ENCODE data around the gene CST6. TPM values are rescaled to one million over a fixed set of nuclear protein-coding genes. Genes with fewer than 3 reads are reported as not detected.

Gene CST6
- total and polyA plus RNA-seq, 2 experiments from 2014 or later = 4.2 to 8.3 TPM

DNA sequence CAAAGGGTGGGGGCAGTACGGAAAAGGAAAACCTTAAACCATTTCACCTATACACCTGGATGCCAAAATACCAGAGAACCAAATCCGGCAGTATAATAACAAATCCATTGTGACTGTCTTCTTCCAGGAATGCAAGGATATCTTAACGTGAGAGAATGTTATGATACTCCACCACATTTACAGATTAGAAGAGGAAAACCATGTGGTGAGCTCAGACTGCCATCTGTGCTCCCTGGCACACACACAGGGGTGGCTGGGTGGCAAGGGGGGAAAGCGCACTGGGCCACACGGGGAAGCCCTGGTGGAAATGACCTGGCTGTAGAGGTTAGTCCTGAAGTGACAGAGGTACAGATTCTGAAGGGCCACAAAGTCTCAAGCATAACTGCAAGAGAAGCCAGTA, 19.8 kb upstream of the CST6 start (continued):
- TF ChIP-seq, protein P1, sequence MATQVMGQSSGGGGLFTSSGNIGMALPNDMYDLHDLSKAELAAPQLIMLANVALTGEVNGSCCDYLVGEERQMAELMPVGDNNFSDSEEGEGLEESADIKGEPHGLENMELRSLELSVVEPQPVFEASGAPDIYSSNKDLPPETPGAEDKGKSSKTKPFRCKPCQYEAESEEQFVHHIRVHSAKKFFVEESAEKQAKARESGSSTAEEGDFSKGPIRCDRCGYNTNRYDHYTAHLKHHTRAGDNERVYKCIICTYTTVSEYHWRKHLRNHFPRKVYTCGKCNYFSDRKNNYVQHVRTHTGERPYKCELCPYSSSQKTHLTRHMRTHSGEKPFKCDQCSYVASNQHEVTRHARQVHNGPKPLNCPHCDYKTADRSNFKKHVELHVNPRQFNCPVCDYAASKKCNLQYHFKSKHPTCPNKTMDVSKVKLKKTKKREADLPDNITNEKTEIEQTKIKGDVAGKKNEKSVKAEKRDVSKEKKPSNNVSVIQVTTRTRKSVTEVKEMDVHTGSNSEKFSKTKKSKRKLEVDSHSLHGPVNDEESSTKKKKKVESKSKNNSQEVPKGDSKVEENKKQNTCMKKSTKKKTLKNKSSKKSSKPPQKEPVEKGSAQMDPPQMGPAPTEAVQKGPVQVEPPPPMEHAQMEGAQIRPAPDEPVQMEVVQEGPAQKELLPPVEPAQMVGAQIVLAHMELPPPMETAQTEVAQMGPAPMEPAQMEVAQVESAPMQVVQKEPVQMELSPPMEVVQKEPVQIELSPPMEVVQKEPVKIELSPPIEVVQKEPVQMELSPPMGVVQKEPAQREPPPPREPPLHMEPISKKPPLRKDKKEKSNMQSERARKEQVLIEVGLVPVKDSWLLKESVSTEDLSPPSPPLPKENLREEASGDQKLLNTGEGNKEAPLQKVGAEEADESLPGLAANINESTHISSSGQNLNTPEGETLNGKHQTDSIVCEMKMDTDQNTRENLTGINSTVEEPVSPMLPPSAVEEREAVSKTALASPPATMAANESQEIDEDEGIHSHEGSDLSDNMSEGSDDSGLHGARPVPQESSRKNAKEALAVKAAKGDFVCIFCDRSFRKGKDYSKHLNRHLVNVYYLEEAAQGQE (IDR thresholded peaks at IDR 0.05; ENCODE audit: unreplicated experiment) = no peak
- TF ChIP-seq STAT1 (IDR thresholded peaks at IDR 0.05; ENCODE audit: unreplicated experiment) (no peak), EZH2 (IDR thresholded peaks at IDR 0.05; ENCODE audit: low read depth, unreplicated experiment) (no peak), POLR2AphosphoS5 (IDR thresholded peaks at IDR 0.05; ENCODE audit: low read depth) (no peak)
- TF ChIP-seq, protein P2, sequence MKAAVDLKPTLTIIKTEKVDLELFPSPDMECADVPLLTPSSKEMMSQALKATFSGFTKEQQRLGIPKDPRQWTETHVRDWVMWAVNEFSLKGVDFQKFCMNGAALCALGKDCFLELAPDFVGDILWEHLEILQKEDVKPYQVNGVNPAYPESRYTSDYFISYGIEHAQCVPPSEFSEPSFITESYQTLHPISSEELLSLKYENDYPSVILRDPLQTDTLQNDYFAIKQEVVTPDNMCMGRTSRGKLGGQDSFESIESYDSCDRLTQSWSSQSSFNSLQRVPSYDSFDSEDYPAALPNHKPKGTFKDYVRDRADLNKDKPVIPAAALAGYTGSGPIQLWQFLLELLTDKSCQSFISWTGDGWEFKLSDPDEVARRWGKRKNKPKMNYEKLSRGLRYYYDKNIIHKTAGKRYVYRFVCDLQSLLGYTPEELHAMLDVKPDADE (IDR thresholded peaks at IDR 0.05) = no peak

DNA sequence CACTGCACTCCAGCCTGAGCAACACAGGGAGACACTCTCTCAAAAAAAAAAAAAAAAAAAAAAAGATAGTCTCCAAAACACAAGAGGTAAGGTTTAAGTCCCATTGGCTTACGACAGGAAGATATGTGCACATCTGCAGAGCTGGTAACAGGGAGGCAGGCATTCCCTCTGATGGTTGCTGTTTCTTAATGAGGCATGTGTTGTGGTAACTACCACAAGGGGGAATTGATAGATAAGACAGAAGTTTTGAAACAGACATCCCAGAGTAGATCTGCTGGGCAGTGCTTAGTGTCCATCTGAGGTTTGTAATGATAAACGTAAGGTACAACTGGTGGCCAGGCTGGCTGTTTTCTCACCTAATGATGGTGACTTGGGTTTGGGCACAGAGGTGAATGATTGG, 14.5 kb upstream of the CST6 start:
- H3K36me3 Mint-ChIP-seq (ENCODE audit: low read depth) = peaks cover 50% of the 10 kb centered on the region
- no peaks in the 10 kb centered on the region for H4K20me1 ChIP-seq (replicated peaks; ENCODE audit: insufficient read depth)
- TF ChIP-seq ZNF331 (CRISPR knock-in tag; IDR thresholded peaks at IDR 0.05; ENCODE audit: low read depth) (no peak), STAT1 (IDR thresholded peaks at IDR 0.05; ENCODE audit: unreplicated experiment) (no peak), JUNB (IDR thresholded peaks at IDR 0.05; ENCODE audit: unreplicated experiment) (no peak), CREB1 (CRISPR knock-in tag; IDR thresholded peaks at IDR 0.05; ENCODE audit: low read depth) (no peak), EZH2phosphoT487 (IDR thresholded peaks at IDR 0.05; ENCODE audit: unreplicated experiment) (no peak), ZNF114 (CRISPR knock-in tag; IDR thresholded peaks at IDR 0.05) (no peak)
- TF ChIP-seq, protein P1 (IDR thresholded peaks at IDR 0.05; ENCODE audit: unreplicated experiment) = no peak
- TF ChIP-seq, protein P2 (IDR thresholded peaks at IDR 0.05) = no peak

More for the DNA sequence above, 14.5 kb upstream of the CST6 start:
- peaks cover 4% of the 10 kb centered on the region; the same call in 1 of the 2 replicates for H3K4me1 ChIP-seq (ENCODE audit: insufficient read depth)
- no peak overlapping the region for H2AFZ ChIP-seq
- no peak overlapping the region for H3K4me3 ChIP-seq
- no peaks in the 10 kb centered on the region for H3K27me3 ChIP-seq (ENCODE audit: insufficient read depth)
- no peak for ATAC-seq
- no peak overlapping the region for H3K4me3 Mint-ChIP-seq
- H3K27ac Mint-ChIP-seq = no peak overlapping the region
- peaks cover 9% of the 10 kb centered on the region for H3K27me3 Mint-ChIP-seq (ENCODE audit: insufficient read depth, low read depth, poor library complexity)
- H3K4me2 ChIP-seq = no peak overlapping the region
- no peaks in the 10 kb centered on the region for H3K9me2 ChIP-seq (ENCODE audit: insufficient read depth)
- no peaks in the 10 kb centered on the region for H3K9me3 Mint-ChIP-seq
- peaks cover 3% of the 10 kb centered on the region for H3K4me1 Mint-ChIP-seq
- peaks cover 21% of the 10 kb centered on the region for H3K79me2 ChIP-seq (replicated peaks; ENCODE audit: insufficient read depth)
- H3K27ac ChIP-seq (ENCODE audit: low read depth) = no peak overlapping the region
- H3K36me3 ChIP-seq (ENCODE audit: insufficient read depth) = peaks cover 17% of the 10 kb centered on the region
- no peak for DNase-seq (ENCODE audit: low spot score)
- peaks cover 6% of the 10 kb centered on the region; the same call in 1 of the 2 replicates for H3F3A ChIP-seq (replicated peaks; ENCODE audit: low read depth)
